Neural progenitor cell (in vitro differentiated cells): ENCODE results near the gene NGFR. TPM values are rescaled to one million over a fixed set of nuclear protein-coding genes. Genes with fewer than 3 reads are reported as not detected.

Experiments
- DNase-seq: peaks from one replicate; pipeline ENCODE4 v3.0.0-alpha.2; 2016; ENCODE audit warnings: low spot score
- H2AFZ ChIP-seq: fragments of 200-600 bp; sonication (generic); replicated peaks from 2 replicates; pipeline ENCODE4 v1.6.1; 2016; ENCODE audit warnings: antibody characterized with exemption
- H3F3A ChIP-seq: fragments of 200-600 bp; sonication (generic); 2 replicates; pipeline ENCODE4 v1.6.1; 2016; ENCODE audit warnings: antibody characterized with exemption, low read depth
- H3K27ac ChIP-seq: fragments of 200-600 bp; sonication (generic); 2 replicates; pipeline ENCODE4 v1.5.1; 2016; ENCODE audit warnings: mild to moderate bottlenecking
- H3K27me3 ChIP-seq: fragments of 200-600 bp; sonication (generic); 2 replicates; pipeline ENCODE4 v1.6.1; 2016; ENCODE audit warnings: mild to moderate bottlenecking, moderate library complexity
- H3K36me3 ChIP-seq: fragments of 200-600 bp; sonication (generic); 2 replicates; pipeline ENCODE4 v1.5.1; 2016
- H3K4me1 ChIP-seq: fragments of 200-600 bp; sonication (generic); 2 replicates; pipeline ENCODE4 v1.6.1; 2016; ENCODE audit warnings: mixed run types
- H3K4me2 ChIP-seq: fragments of 200-600 bp; sonication (generic); 2 replicates; pipeline ENCODE4 v1.6.1; 2016
- H3K4me3 ChIP-seq: fragments of 200-600 bp; sonication (generic); 2 replicates; pipeline ENCODE4 v1.5.1; 2016
- H3K79me2 ChIP-seq: fragments of 200-600 bp; sonication (generic); 2 replicates; pipeline ENCODE4 v1.6.1; 2016; ENCODE audit warnings: low read depth
- H3K9ac ChIP-seq: fragments of 200-600 bp; sonication (generic); 2 replicates; pipeline ENCODE4 v1.6.1; 2016
- H3K9me3 ChIP-seq: fragments of 200-600 bp; sonication (generic); 2 replicates; pipeline ENCODE4 v1.5.1; 2016; ENCODE audit warnings: low read depth
- H4K20me1 ChIP-seq: fragments of 200-600 bp; sonication (generic); 2 replicates; pipeline ENCODE4 v1.6.1; 2016; ENCODE audit warnings: low read depth
- H3K27ac Mint-ChIP-seq: 3 replicates; pipeline ENCODE4 v1.8.0; 2021; ENCODE audit warnings: mixed read lengths
- H3K27me3 Mint-ChIP-seq: 2 replicates; pipeline ENCODE4 v1.8.0; 2022; ENCODE audit warnings: low read depth, mild to moderate bottlenecking, inconsistent platforms, moderate library complexity, mixed read lengths; ENCODE audit not compliant: insufficient read depth
- H3K36me3 Mint-ChIP-seq: 3 replicates; pipeline ENCODE4 v1.8.0; 2021; ENCODE audit warnings: mixed read lengths
- H3K4me1 Mint-ChIP-seq: 3 replicates; pipeline ENCODE4 v1.8.0; 2021; ENCODE audit warnings: mixed read lengths
- H3K4me3 Mint-ChIP-seq: 3 replicates; pipeline ENCODE4 v1.8.0; 2021; ENCODE audit warnings: mild to moderate bottlenecking, moderate library complexity, mixed read lengths
- H3K9me3 Mint-ChIP-seq: 3 replicates; pipeline ENCODE4 v1.8.0; 2020; ENCODE audit warnings: mixed read lengths
- EZH2 ChIP-seq: fragments of 200-600 bp; sonication (generic); IDR thresholded peaks from 2 replicates; pipeline ENCODE4 v1.6.1; 2017; ENCODE audit warnings: antibody characterized with exemption, mild to moderate bottlenecking, moderate library complexity
- EZH2phosphoT487 ChIP-seq: fragments of 200-600 bp; sonication (generic); IDR thresholded peaks from 2 replicates; pipeline ENCODE4 v1.6.1; 2017; ENCODE audit warnings: antibody characterized with exemption
- total RNA-seq: library from RNA; depleted of rRNA; stranded (reverse); fragments of >200 nt; gene quantifications from 2 replicates; pipeline ENCODE4 v1.2.3, GENCODE V29; 2015; ENCODE audit warnings: low replicate concordance
- TF ChIP-seq, protein P1 (sequence below): fragments of 200-600 bp; sonication (generic); IDR thresholded peaks from 2 replicates; pipeline ENCODE4 v1.5.1; 2017; ENCODE audit warnings: antibody characterized with exemption, mild to moderate bottlenecking

The NGFR gene
- total RNA-seq, 1 donor from 2014 or later: 6.6 TPM

DNA sequence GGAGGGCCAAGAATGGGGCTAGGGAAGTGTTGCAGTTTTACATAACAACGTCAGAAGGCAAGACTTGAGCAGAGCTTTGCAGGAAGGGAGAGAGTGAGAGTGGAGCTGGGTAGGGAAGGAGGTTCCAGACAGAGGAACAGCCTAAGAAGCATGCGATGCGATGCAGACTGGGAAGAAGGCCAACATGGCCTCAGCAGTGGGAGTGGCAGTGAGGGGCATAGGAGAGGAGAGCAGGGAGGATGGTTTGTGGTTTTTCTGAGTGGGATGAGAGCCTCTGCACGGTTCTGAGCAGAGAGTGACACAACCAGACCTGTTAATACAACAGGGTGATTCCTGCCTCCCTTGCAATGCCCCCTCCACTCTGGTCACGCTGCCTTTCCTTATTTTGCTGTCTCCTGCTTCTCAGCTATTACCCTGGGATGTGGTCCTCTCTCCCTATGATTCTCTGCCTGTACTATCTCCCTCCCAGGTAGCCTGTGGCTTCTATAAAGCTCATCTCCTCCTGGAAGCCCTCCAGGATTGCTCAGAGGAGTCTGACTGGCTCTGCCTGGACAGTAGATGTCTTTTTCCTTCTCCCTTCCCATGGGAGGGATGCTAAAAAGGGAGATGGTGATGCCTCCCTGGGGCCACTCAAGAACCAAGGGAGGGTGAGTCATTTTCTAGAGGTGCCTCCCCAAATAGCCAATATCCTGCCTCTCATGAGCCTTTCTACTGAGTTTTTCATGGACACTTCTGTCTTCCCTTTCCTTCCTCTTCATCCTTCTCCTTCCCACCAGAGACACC is 38.7 kb upstream of the NGFR start:
- H3K36me3 ChIP-seq: no peaks in the 10 kb centered on the region
- H3K4me1 ChIP-seq: peaks cover 10% of the 10 kb centered on the region
- no peak overlapping the region for H2AFZ ChIP-seq
- H3K9me3 Mint-ChIP-seq: no peaks in the 10 kb centered on the region
- H3K27ac ChIP-seq: no peak overlapping the region
- H3K36me3 Mint-ChIP-seq: no peaks in the 10 kb centered on the region
- peaks cover 2% of the 10 kb centered on the region for H3K27me3 ChIP-seq
- H3K4me3 ChIP-seq: no peak overlapping the region
- H3K27me3 Mint-ChIP-seq: peaks cover 15% of the 10 kb centered on the region
- peaks cover 15% of the 10 kb centered on the region for H3K4me1 Mint-ChIP-seq
- no peak overlapping the region for H3K27ac Mint-ChIP-seq
- DNase-seq: no peak
- H3F3A ChIP-seq: no peaks in the 10 kb centered on the region
- no peaks in the 10 kb centered on the region for H4K20me1 ChIP-seq
- TF ChIP-seq, protein P1, sequence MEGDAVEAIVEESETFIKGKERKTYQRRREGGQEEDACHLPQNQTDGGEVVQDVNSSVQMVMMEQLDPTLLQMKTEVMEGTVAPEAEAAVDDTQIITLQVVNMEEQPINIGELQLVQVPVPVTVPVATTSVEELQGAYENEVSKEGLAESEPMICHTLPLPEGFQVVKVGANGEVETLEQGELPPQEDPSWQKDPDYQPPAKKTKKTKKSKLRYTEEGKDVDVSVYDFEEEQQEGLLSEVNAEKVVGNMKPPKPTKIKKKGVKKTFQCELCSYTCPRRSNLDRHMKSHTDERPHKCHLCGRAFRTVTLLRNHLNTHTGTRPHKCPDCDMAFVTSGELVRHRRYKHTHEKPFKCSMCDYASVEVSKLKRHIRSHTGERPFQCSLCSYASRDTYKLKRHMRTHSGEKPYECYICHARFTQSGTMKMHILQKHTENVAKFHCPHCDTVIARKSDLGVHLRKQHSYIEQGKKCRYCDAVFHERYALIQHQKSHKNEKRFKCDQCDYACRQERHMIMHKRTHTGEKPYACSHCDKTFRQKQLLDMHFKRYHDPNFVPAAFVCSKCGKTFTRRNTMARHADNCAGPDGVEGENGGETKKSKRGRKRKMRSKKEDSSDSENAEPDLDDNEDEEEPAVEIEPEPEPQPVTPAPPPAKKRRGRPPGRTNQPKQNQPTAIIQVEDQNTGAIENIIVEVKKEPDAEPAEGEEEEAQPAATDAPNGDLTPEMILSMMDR: no peak
- TF ChIP-seq EZH2 (no peak), EZH2phosphoT487 (no peak)
- no peak overlapping the region for H3K4me2 ChIP-seq
- no peaks in the 10 kb centered on the region for H3K9me3 ChIP-seq
- no peak overlapping the region for H3K9ac ChIP-seq
- no peaks in the 10 kb centered on the region for H3K79me2 ChIP-seq
- no peak overlapping the region for H3K4me3 Mint-ChIP-seq

DNA sequence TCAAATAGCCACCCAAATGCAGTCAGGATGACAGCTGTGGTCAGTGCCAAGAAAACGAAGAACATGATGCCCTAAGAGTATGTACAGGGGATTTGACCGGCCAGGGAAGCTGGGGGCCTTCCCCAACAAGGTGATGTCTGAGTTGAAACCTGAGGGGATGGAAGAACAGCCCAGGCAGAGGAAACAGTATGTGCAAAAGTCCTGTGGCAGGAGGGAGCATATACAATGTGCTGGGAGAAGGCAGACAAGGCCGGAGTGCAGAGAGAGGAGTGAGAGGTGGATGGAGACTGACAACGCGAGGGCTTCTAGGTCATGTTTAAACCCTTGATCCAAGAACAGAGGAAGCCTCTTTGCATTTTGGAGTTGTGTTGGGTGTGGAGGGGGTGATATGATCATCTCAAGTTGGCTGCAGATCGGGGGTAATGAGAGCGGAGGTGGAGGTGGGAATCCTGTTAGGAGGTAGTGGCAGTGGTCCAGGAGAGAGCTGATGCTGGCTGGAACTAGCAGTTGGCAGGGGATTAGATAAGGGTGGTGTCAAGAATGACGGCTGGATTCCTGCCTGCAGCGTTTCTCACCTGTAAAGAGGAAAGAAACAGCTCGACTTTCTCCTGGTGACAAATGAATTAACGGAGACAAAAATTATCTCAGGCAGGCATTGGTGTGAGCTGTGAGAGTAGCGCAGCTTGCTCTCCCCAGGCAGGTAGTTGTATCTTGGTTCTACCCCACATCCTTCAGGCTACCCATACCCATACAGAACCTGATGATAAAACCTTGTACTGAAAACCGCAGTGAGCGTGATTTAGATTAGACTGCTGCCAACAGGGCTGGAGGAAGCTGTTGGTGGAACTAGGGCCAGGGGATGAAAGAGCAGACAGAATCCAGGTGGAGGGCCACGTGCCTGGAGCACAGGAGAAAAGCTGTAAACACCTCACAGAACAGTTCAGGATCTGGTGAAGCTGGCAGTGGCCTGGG is 37.2 kb upstream of the NGFR start:
- H3K9ac ChIP-seq: no peak overlapping the region
- no peaks in the 10 kb centered on the region for H4K20me1 ChIP-seq
- H3K79me2 ChIP-seq: no peaks in the 10 kb centered on the region
- no peak overlapping the region for H3K27ac ChIP-seq
- no peak overlapping the region for H2AFZ ChIP-seq
- TF ChIP-seq EZH2 (no peak), EZH2phosphoT487 (no peak)
- TF ChIP-seq, protein P1: no peak
- Mint-ChIP-seq H3K4me1 (peaks cover 15% of the 10 kb centered on the region), H3K4me3 (peak overlapping the region; percentile 42), H3K27me3 (peaks cover 15% of the 10 kb centered on the region), H3K36me3 (no peaks in the 10 kb centered on the region), H3K27ac (no peak overlapping the region), H3K9me3 (no peaks in the 10 kb centered on the region)
- DNase-seq: no peak
- H3K4me1 ChIP-seq: peaks cover 10% of the 10 kb centered on the region
- no peak overlapping the region for H3K4me3 ChIP-seq
- H3K36me3 ChIP-seq: no peaks in the 10 kb centered on the region
- no peak overlapping the region for H3K4me2 ChIP-seq
- no peaks in the 10 kb centered on the region for H3F3A ChIP-seq
- H3K27me3 ChIP-seq: peaks cover 2% of the 10 kb centered on the region
- no peaks in the 10 kb centered on the region for H3K9me3 ChIP-seq

DNA sequence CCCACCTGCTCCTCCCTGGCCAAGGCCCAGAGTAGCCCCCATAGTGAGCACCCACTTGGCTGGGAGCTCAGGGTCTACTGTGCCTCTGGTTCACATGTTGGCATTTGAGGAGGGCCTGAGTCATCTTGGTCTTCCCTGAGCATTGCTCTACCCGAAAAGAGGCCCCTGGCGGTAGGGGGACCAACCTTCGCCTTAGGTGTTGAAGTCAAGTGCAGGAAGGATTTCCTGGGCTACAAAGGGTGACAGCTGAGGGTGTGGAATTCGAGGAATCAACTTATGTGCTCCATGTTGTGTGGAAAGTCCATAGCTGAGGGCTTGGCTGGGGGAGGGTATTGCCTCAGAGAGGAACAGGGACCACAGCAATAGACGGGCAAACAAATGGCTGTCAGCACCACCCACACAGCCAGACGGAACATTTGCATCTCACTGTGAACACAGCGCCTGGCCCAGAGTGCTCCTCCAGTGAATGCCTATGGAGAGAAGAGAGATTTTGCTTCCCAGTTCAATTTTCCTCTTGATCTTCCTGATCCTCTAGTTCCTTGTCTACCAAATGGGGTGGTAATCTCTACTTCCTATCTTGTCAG is 35.6 kb upstream of the NGFR start:
- peaks cover 8% of the 10 kb centered on the region for H3K9me3 Mint-ChIP-seq
- Histone ChIP-seq H3K4me3 (no peak overlapping the region), H3K4me1 (no peaks in the 10 kb centered on the region), H2AFZ (no peak overlapping the region), H3K79me2 (no peaks in the 10 kb centered on the region), H3K27ac (no peak overlapping the region), H3K9ac (no peak overlapping the region), H4K20me1 (no peaks in the 10 kb centered on the region), H3F3A (no peaks in the 10 kb centered on the region), H3K9me3 (no peaks in the 10 kb centered on the region), H3K36me3 (no peaks in the 10 kb centered on the region), H3K27me3 (peaks cover 2% of the 10 kb centered on the region), H3K4me2 (no peak overlapping the region)
- no peaks in the 10 kb centered on the region for H3K36me3 Mint-ChIP-seq
- DNase-seq: no peak
- no peak for TF ChIP-seq EZH2phosphoT487
- no peak for TF ChIP-seq EZH2
- TF ChIP-seq, protein P1: no peak
- H3K4me3 Mint-ChIP-seq: no peak overlapping the region
- peaks cover 5% of the 10 kb centered on the region for H3K4me1 Mint-ChIP-seq
- peak overlapping the region; percentile 24 for H3K27ac Mint-ChIP-seq
- peaks cover 15% of the 10 kb centered on the region for H3K27me3 Mint-ChIP-seq
